ENCODE measurements around the gene SEPTIN11. TPM values are rescaled to one million over a fixed set of nuclear protein-coding genes. Genes with fewer than 3 reads are reported as not detected.

SEPTIN11 gene
- total and polyA plus RNA-seq, 2 donors (not counting 1 experiment from before 2014, with no cell fraction given), result 688 to 1,286 TPM

DNA sequence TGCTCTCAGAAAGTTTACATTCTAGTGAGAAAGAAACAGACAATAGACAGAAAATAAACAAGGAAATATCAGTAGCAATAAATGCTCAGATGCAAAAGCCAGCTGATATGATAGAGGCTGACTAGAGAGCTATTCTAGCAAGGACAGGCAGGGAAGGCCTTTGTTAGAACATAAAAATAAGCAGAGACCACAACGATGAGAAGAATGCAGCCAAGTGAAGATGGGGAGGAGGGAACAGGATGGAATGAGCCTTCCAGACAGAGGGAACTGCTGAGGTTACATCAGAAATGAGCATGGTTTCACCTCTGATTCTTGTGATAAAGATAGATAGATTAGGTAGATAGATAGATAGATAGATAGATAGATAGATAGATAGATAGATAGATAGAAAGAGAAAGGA, 44.0 kb upstream of the SEPTIN11 start:
- Histone ChIP-seq H2AFZ (ENCODE audit: low read length) (no peak overlapping the region), H3K27ac (ENCODE audit: insufficient read depth, low read length) (no peak overlapping the region), H3K4me2 (ENCODE audit: extremely low read depth, insufficient read depth, low read length) (no peak overlapping the region)

DNA sequence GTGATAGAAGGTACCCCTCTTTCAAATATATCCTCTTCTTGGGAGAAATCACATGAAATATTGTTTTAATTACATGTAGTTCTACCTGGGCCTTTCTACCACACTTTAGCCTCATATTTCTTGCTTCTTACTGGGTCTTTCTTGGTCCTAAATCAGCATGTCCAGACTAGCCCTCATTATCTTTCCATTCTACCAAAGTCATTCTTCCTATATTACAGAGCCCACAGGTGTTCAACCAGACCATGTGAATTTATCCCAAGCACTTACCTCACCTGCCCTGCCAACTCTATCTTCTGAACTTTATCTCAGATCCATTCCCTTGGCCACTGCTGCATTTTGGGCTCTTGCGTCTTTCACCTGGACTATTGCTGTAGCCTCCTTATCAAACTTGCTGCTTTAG, 39.8 kb upstream of the SEPTIN11 start:
- TF ChIP-seq, protein P1, sequence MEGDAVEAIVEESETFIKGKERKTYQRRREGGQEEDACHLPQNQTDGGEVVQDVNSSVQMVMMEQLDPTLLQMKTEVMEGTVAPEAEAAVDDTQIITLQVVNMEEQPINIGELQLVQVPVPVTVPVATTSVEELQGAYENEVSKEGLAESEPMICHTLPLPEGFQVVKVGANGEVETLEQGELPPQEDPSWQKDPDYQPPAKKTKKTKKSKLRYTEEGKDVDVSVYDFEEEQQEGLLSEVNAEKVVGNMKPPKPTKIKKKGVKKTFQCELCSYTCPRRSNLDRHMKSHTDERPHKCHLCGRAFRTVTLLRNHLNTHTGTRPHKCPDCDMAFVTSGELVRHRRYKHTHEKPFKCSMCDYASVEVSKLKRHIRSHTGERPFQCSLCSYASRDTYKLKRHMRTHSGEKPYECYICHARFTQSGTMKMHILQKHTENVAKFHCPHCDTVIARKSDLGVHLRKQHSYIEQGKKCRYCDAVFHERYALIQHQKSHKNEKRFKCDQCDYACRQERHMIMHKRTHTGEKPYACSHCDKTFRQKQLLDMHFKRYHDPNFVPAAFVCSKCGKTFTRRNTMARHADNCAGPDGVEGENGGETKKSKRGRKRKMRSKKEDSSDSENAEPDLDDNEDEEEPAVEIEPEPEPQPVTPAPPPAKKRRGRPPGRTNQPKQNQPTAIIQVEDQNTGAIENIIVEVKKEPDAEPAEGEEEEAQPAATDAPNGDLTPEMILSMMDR (conservative IDR thresholded peaks at IDR 0.05 in 1 of 2, IDR thresholded peaks at IDR 0.05 in 1 of 2; ENCODE audit: low read depth in 1 of 2, low read length in 2 of 2), result no peak
- TF ChIP-seq EZH2 (IDR thresholded peaks at IDR 0.05; ENCODE audit: low read length, missing control alignments), result no peak
- H3K9ac ChIP-seq (ENCODE audit: insufficient read depth, low read length), result no peak overlapping the region
- no peaks in the 10 kb centered on the region for H4K20me1 ChIP-seq (ENCODE audit: control insufficient read depth, extremely low read depth, insufficient read depth, low read length)

More for the DNA sequence above, 44.0 kb upstream of the SEPTIN11 start:
- H4K20me1 ChIP-seq (ENCODE audit: control insufficient read depth, extremely low read depth, insufficient read depth, low read length), result no peaks in the 10 kb centered on the region
- H3K4me1 ChIP-seq (ENCODE audit: control insufficient read depth, extremely low read depth, insufficient read depth, low read length), result no peaks in the 10 kb centered on the region
- peak; percentile 14 to 87 for DNase-seq (ENCODE audit: low read depth in 2 of 2)
- H3K9me3 ChIP-seq (ENCODE audit: control insufficient read depth, insufficient read depth, low read depth, low read length), result no peaks in the 10 kb centered on the region
- H3K36me3 ChIP-seq (ENCODE audit: control insufficient read depth, insufficient read depth, low read length), result no peaks in the 10 kb centered on the region
- TF ChIP-seq, protein P1 (conservative IDR thresholded peaks at IDR 0.05 in 1 of 2, IDR thresholded peaks at IDR 0.05 in 1 of 2; ENCODE audit: low read depth in 1 of 2, low read length in 2 of 2), result no peak
- no peak for TF ChIP-seq EZH2 (IDR thresholded peaks at IDR 0.05; ENCODE audit: low read length, missing control alignments)
- H3K4me3 ChIP-seq (replicated peaks in 1 of 4; ENCODE audit: control extremely low read depth in 1 of 4, insufficient read depth in 1 of 4, low read depth in 3 of 4, low read length in 4 of 4), result no peak overlapping the region
- no peak overlapping the region for H3K9ac ChIP-seq (ENCODE audit: insufficient read depth, low read length)
- H3K27me3 ChIP-seq (ENCODE audit: control insufficient read depth, insufficient read depth, low read length), result no peaks in the 10 kb centered on the region
- no peaks in the 10 kb centered on the region for H3K79me2 ChIP-seq (ENCODE audit: control insufficient read depth, insufficient read depth, low read length)

DNA sequence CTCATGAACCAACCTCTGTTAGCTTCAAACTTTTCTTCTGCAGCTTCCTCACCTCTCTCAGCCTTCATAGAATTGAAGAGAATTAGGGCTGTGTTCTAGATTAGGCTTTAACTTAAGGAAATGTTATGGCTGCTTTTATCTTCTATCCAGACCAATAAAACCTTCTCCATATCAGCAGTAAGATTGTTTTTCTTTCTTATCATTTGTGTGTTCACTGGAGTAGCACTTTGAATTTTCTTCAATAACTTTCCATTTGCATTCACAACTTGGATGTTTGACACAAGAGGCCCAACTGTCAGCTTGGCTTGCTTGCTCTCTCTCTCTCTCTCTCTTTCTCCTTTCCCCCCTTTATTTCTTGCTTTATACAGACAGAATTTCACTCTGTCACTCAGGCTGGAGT, 28.8 kb upstream of the SEPTIN11 start:
- no peaks in the 10 kb centered on the region for H4K20me1 ChIP-seq (ENCODE audit: control insufficient read depth, extremely low read depth, insufficient read depth, low read length)
- no peaks in the 10 kb centered on the region for H3K4me1 ChIP-seq (ENCODE audit: control insufficient read depth, extremely low read depth, insufficient read depth, low read length)
- H3K9ac ChIP-seq (ENCODE audit: insufficient read depth, low read length), result no peak overlapping the region
- H3K27me3 ChIP-seq (ENCODE audit: control insufficient read depth, insufficient read depth, low read length), result no peaks in the 10 kb centered on the region
- no peak for TF ChIP-seq EZH2 (IDR thresholded peaks at IDR 0.05; ENCODE audit: low read length, missing control alignments)
- TF ChIP-seq, protein P1 (conservative IDR thresholded peaks at IDR 0.05 in 1 of 2, IDR thresholded peaks at IDR 0.05 in 1 of 2; ENCODE audit: low read depth in 1 of 2, low read length in 2 of 2), result no peak
- DNase-seq (ENCODE audit: low read depth in 2 of 2), result no peak
- H2AFZ ChIP-seq (ENCODE audit: low read length), result no peak overlapping the region
- H3K9me3 ChIP-seq (ENCODE audit: control insufficient read depth, insufficient read depth, low read depth, low read length), result no peaks in the 10 kb centered on the region
- H3K79me2 ChIP-seq (ENCODE audit: control insufficient read depth, insufficient read depth, low read length), result no peaks in the 10 kb centered on the region
- H3K36me3 ChIP-seq (ENCODE audit: control insufficient read depth, insufficient read depth, low read length), result no peaks in the 10 kb centered on the region
- no peak overlapping the region for H3K27ac ChIP-seq (ENCODE audit: insufficient read depth, low read length)
- no peak overlapping the region for H3K4me2 ChIP-seq (ENCODE audit: extremely low read depth, insufficient read depth, low read length)
- H3K4me3 ChIP-seq (replicated peaks in 1 of 4; ENCODE audit: control extremely low read depth in 1 of 4, insufficient read depth in 1 of 4, low read depth in 3 of 4, low read length in 4 of 4), result no peak overlapping the region

More for the DNA sequence above, 39.8 kb upstream of the SEPTIN11 start:
- Histone ChIP-seq H3K4me2 (ENCODE audit: extremely low read depth, insufficient read depth, low read length) (no peak overlapping the region), H3K9me3 (ENCODE audit: control insufficient read depth, insufficient read depth, low read depth, low read length) (no peaks in the 10 kb centered on the region), H3K36me3 (ENCODE audit: control insufficient read depth, insufficient read depth, low read length) (no peaks in the 10 kb centered on the region), H3K4me3 (replicated peaks in 1 of 4; ENCODE audit: control extremely low read depth in 1 of 4, insufficient read depth in 1 of 4, low read depth in 3 of 4, low read length in 4 of 4) (no peak overlapping the region), H2AFZ (ENCODE audit: low read length) (no peak overlapping the region), H3K4me1 (ENCODE audit: control insufficient read depth, extremely low read depth, insufficient read depth, low read length) (no peaks in the 10 kb centered on the region), H3K27me3 (ENCODE audit: control insufficient read depth, insufficient read depth, low read length) (no peaks in the 10 kb centered on the region), H3K79me2 (ENCODE audit: control insufficient read depth, insufficient read depth, low read length) (no peaks in the 10 kb centered on the region), H3K27ac (ENCODE audit: insufficient read depth, low read length) (no peak overlapping the region)
- DNase-seq (ENCODE audit: low read depth in 2 of 2), result no peak

Measured in fibroblast of lung (primary cell).